Gastrocnemius medialis (tissue), 4 donors: ENCODE data around the gene TRAPPC2. TPM values are rescaled to one million over a fixed set of nuclear protein-coding genes. Genes with fewer than 3 reads are reported as not detected.
A peak's percentile ranks its signal among the peaks of the same experiment; 100 is the strongest.

ENCODE experiments used
- ATAC-seq, 2 donors: fragments of 150-250 bp; one replicate each; pipeline ENCODE4 v1.9.1; 2016
- DNase-seq, 2 donors: peaks; one replicate each; pipeline ENCODE4 v3.0.0-alpha.2; 2019
- H3K27ac ChIP-seq, 4 donors: fragments of 200-600 bp; sonication (generic); 1 replicate in 1 of 4; 2 replicates in 3 of 4; pipeline ENCODE4 v1.5.1; 2016 to 2018; ENCODE audit warnings: mild to moderate bottlenecking in 2 of 4, moderate library complexity in 1 of 4
- H3K27me3 ChIP-seq, 3 donors: fragments of 200-600 bp; sonication (generic) in 2 of 3; 1 replicate in 1 of 3; 2 replicates in 2 of 3; pipeline versions ENCODE4 v1.5.1 to v1.6.0; 2016 to 2019; ENCODE audit warnings: mild to moderate bottlenecking in 1 of 3, moderate library complexity in 1 of 3
- H3K36me3 ChIP-seq, 2 donors: fragments of 200-600 bp; sonication (generic) in 1 of 2; one replicate each; pipeline ENCODE4 v1.5.1; 2017 to 2018
- H3K4me1 ChIP-seq, 2 donors: fragments of 200-600 bp; sonication (generic) in 1 of 2; one replicate each; pipeline ENCODE4 v1.5.1; 2016 to 2017; ENCODE audit warnings: mild to moderate bottlenecking in 2 of 2
- H3K4me3 ChIP-seq, 4 donors: fragments of 200-600 bp; sonication (generic) in 3 of 4; 1 replicate in 1 of 4; 2 replicates in 3 of 4; pipeline ENCODE4 v1.5.1; 2016 to 2019; ENCODE audit warnings: mild to moderate bottlenecking in 2 of 4
- H3K9me3 ChIP-seq, 3 donors: fragments of 200-600 bp; sonication (generic) in 2 of 3; 1 replicate in 1 of 3; 2 replicates in 2 of 3; pipeline ENCODE4 v1.5.1; 2016 to 2019
- POLR2A ChIP-seq, 2 donors: fragments of 450-650 bp; IDR thresholded peaks; one replicate each; pipeline ENCODE4 v1.6.1; 2017; ENCODE audit warnings: antibody characterized with exemption in 2 of 2, mild to moderate bottlenecking in 2 of 2, moderate library complexity in 2 of 2
- in situ Hi-C, 4 donors: fragments of 200-750 bp; cut with MboI; loops; one replicate each; pipeline versions ENCODE4 v1.15.0 to v1.8.0; 2017; ENCODE audit warnings: low sequenced_read_pairs in 4 of 4
- intact Hi-C: fragments of 100-400 bp; cut with DNase I; formaldehyde crosslinking; loops from one replicate; pipeline ENCODE4 v1.15.1; 2023; ENCODE audit warnings: low total_unique reads
- total RNA-seq, 4 donors: library from RNA; depleted of rRNA; stranded (reverse); fragments of >200 nt; gene quantifications; one replicate each; pipeline versions ENCODE4 v1.1.0 to v1.2.3, GENCODE V29; 2016
- TF ChIP-seq, protein P1 (sequence below), 5 experiments: fragments of 450-650 bp in 3 of 5; fragments of 200-600 bp in 2 of 5; sonication (generic) in 2 of 5; IDR thresholded peaks in 4 of 5; conservative IDR thresholded peaks in 1 of 5; 1 replicate in 4 of 5; 2 replicates in 1 of 5; pipeline ENCODE4 v1.5.1; 2016 to 2019; ENCODE audit warnings: antibody characterized with exemption in 5 of 5, mild to moderate bottlenecking in 3 of 5, moderate library complexity in 3 of 5

Gene TRAPPC2
- total RNA-seq, 4 donors from 2014 or later = 1.4 to 4.3 (median 2.9) TPM

DNA sequence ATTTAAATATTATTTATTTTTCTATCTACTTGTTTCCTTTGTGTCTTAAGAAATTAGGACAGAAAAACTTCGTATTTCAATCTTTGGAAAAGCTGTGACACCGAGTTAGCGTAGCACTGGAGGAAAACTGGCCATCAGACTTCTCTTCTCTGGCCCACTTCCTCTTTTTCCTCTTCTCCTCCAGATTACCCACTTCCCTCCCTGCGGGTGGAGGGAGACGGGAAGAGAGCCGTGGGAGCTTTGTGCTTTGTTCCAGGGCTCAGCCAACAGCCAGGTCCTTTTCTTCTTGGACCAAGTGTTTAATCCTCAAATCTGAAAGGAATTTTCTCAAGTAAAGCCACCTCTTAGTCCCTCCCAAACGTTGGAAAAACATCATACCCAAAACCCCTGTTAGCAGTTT is 29.9 kb upstream of the TRAPPC2 start:
- no peak for DNase-seq
- Histone ChIP-seq H3K27ac (peak overlapping the region; percentile 18 to 66 (median 61)), H3K36me3 (peaks cover 0 to 24% of the 10 kb centered on the region in 2 donors), H3K27me3 (no peaks in the 10 kb centered on the region), H3K4me3 (no peak overlapping the region), H3K9me3 (no peaks in the 10 kb centered on the region), H3K4me1 (no peaks in the 10 kb centered on the region)
- TF ChIP-seq, protein P1, sequence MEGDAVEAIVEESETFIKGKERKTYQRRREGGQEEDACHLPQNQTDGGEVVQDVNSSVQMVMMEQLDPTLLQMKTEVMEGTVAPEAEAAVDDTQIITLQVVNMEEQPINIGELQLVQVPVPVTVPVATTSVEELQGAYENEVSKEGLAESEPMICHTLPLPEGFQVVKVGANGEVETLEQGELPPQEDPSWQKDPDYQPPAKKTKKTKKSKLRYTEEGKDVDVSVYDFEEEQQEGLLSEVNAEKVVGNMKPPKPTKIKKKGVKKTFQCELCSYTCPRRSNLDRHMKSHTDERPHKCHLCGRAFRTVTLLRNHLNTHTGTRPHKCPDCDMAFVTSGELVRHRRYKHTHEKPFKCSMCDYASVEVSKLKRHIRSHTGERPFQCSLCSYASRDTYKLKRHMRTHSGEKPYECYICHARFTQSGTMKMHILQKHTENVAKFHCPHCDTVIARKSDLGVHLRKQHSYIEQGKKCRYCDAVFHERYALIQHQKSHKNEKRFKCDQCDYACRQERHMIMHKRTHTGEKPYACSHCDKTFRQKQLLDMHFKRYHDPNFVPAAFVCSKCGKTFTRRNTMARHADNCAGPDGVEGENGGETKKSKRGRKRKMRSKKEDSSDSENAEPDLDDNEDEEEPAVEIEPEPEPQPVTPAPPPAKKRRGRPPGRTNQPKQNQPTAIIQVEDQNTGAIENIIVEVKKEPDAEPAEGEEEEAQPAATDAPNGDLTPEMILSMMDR (IDR thresholded peaks at IDR 0.05 in 4 of 5, conservative IDR thresholded peaks at IDR 0.05 in 1 of 5) = no peak
- TF ChIP-seq POLR2A (IDR thresholded peaks at IDR 0.05) = no peak
- ATAC-seq = no peak
- intact Hi-C loops (no loop called here), in situ Hi-C loops (loop anchor here in 2 of 4 donors (10.0 kb wide), 2 partner anchors 261 to 271 kb away; partner anchors contain the start of gene GEMIN8 (in 1 of the 2))

DNA sequence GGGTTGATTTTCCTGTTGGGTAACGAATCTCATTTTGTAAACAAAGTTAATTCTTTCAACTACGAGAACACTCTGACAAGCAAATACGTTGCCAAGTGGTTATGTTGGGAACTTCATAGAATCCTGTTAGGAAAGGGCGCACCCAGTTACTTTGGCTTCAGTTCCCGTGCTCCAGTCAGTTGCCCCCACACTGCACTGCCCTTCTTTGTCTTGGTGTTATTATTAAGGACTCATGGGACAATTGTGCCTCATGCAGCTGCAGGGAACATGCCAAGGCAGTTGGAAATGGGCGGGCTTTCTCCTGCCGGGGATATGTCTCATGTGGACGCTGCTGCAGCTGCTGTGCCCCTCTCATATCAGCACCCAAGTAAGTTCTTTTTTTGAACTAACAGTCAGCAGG is 29.1 kb upstream of the TRAPPC2 start:
- H3K27ac ChIP-seq = peak overlapping the region in 3 of 4 donors; percentile 56 to 66 (median 66)
- H3K9me3 ChIP-seq = no peaks in the 10 kb centered on the region
- no peaks in the 10 kb centered on the region for H3K4me1 ChIP-seq
- no peaks in the 10 kb centered on the region for H3K27me3 ChIP-seq
- peaks cover 0 to 16% of the 10 kb centered on the region in 2 donors for H3K36me3 ChIP-seq
- TF ChIP-seq, protein P1 (IDR thresholded peaks at IDR 0.05 in 4 of 5, conservative IDR thresholded peaks at IDR 0.05 in 1 of 5) = no peak
- peak in 1 of 2 donors; percentile 12 for TF ChIP-seq POLR2A (IDR thresholded peaks at IDR 0.05)
- no peak overlapping the region for H3K4me3 ChIP-seq
- peak; percentile 6 to 21 for DNase-seq
- in situ Hi-C loops (loop anchor here in 2 of 4 donors (10.0 kb wide), 2 partner anchors 261 to 271 kb away; partner anchors contain the start of gene GEMIN8 (in 1 of the 2)), intact Hi-C loops (no loop called here)
- peak; percentile 68 for ATAC-seq

GRCh38 chrX:13761606-13762414 is 27.4 kb upstream of the TRAPPC2 start:
- TF ChIP-seq, protein P1 (IDR thresholded peaks at IDR 0.05 in 4 of 5, conservative IDR thresholded peaks at IDR 0.05 in 1 of 5) = no peak
- TF ChIP-seq POLR2A (IDR thresholded peaks at IDR 0.05) = no peak
- Histone ChIP-seq H3K36me3 (peaks cover 0 to 23% of the 10 kb centered on the region in 2 donors), H3K27me3 (no peaks in the 10 kb centered on the region), H3K27ac (peak overlapping the region in 2 of 4 donors; percentile 56 to 67), H3K4me1 (no peaks in the 10 kb centered on the region), H3K4me3 (no peak overlapping the region), H3K9me3 (no peaks in the 10 kb centered on the region)
- ATAC-seq (no peak), DNase-seq (no peak)
- intact Hi-C loops (no loop called here), in situ Hi-C loops (loop anchor here in 2 of 4 donors (10.0 kb wide), 2 partner anchors 263 to 273 kb away; partner anchors contain the start of gene GEMIN8 (in 1 of the 2))

DNA sequence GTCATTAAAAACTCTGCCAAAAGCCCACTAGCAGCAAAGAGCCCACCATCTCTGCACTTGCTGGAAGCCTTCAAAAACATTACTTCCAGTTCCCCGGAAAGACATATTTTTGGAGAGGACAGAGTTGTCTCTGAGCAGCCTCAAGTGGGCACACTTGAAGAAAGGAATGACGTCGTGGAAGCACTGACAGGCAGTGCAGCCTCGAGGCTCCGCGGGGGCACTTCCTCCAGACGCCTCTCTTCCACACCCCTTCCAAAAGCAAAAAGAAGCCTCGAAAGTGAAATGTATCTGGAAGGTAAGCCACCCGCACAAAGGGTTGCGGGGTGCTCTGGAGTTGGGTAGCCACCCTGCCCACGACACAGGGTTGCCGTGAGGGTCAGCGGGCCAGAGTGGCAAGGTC is 26.0 kb upstream of the TRAPPC2 start:
- Histone ChIP-seq H3K9me3 (no peaks in the 10 kb centered on the region), H3K36me3 (peaks cover 0 to 25% of the 10 kb centered on the region in 2 donors), H3K27ac (no peak overlapping the region), H3K27me3 (no peaks in the 10 kb centered on the region), H3K4me1 (no peaks in the 10 kb centered on the region), H3K4me3 (no peak overlapping the region)
- in situ Hi-C loops = loop anchor here in 2 of 4 donors (10.0 kb wide), 2 partner anchors 264 to 274 kb away; partner anchors contain the start of gene GEMIN8 (in 1 of the 2)
- no peak for ATAC-seq
- intact Hi-C loops = no loop called here
- DNase-seq = no peak
- no peak for TF ChIP-seq POLR2A (IDR thresholded peaks at IDR 0.05)
- TF ChIP-seq, protein P1 (IDR thresholded peaks at IDR 0.05 in 4 of 5, conservative IDR thresholded peaks at IDR 0.05 in 1 of 5) = no peak
